K562 (cell line): ENCODE results near the gene C2orf81. TPM values are rescaled to one million over a fixed set of nuclear protein-coding genes. Genes with fewer than 3 reads are reported as not detected.

Experiments used
- DACH1 ChIP-seq: fragments of 450-650 bp; IDR thresholded peaks from 2 replicates; pipeline ENCODE4 v1.6.1; 2018; ENCODE audit not compliant: partially characterized antibody
- ETV6 ChIP-seq, 3 experiments: fragments of 150-350 bp in 1 of 3; sonication (generic) in 1 of 3; formaldehyde crosslinking in 1 of 3; IDR thresholded peaks; 2 replicates each; pipeline versions ENCODE4 v1.6.1 to v1.8.0; 2014 to 2022; ENCODE audit warnings: borderline replicate concordance in 2 of 3, low read depth in 2 of 3, antibody characterized with exemption in 1 of 3, low read length in 1 of 3, mild to moderate bottlenecking in 1 of 3, missing genetic modification reagents in 1 of 3
- PCBP2 ChIP-seq: fragments of 200-400 bp; formaldehyde crosslinking; IDR thresholded peaks from 2 replicates; pipeline ENCODE4 v1.6.1; 2018; ENCODE audit warnings: low read length, low read depth, mild to moderate bottlenecking, moderate library complexity; ENCODE audit not compliant: poor library complexity, severe bottlenecking
- SMARCA5 ChIP-seq: fragments of 450-650 bp; IDR thresholded peaks from 2 replicates; pipeline ENCODE4 v1.6.1; 2016
- SP2 ChIP-seq: IDR thresholded peaks from 2 replicates; pipeline ENCODE4 v1.6.1; 2011; ENCODE audit warnings: mild to moderate bottlenecking, low read depth, low read length, moderate library complexity; ENCODE audit not compliant: poor library complexity, severe bottlenecking; ENCODE audit errors: extremely low read depth
- polyA plus RNA-seq, 8 experiments: library from polyadenylated mRNA; depleted of rRNA in 4 of 8; stranded (reverse) in 5 of 8; unstranded in 3 of 8; fragments of >200 nt; fragmentation: Nextera tagmentation in 2 of 8; fragmentation: Illumina TruSeq in 1 of 8; extraction: Ambion mirVana in 2 of 8; extraction: Trizol in 1 of 8; gene quantifications; 2 replicates each; pipeline versions ENCODE4 v1.2.1 to v1.2.3, GENCODE V29; 2011 to 2014; ENCODE audit warnings: inconsistent platforms in 1 of 8, missing spikeins in 1 of 8
- total RNA-seq, 7 experiments: library from RNA; depleted of rRNA in 6 of 7; stranded (reverse); fragments of >200 nt in 6 of 7; fragmentation: Illumina TruSeq in 2 of 7; extraction: Trizol in 2 of 7; gene quantifications; 2 replicates each; pipeline versions ENCODE4 v1.2.1 to v1.2.3, GENCODE V29; 2011 to 2021; ENCODE audit warnings: low replicate concordance in 1 of 7
- TF ChIP-seq, protein P1 (sequence below): sonication (generic); formaldehyde crosslinking; IDR thresholded peaks from 2 replicates; pipeline ENCODE4 v1.8.1; 2023; ENCODE audit warnings: mild to moderate bottlenecking, missing genetic modification reagents
- TF ChIP-seq, protein P2 (sequence below): fragments of 250-450 bp; sonication (Bioruptor Pico); IDR thresholded peaks from 2 replicates; pipeline ENCODE4 v1.8.0; 2021; ENCODE audit warnings: moderate library complexity, mild to moderate bottlenecking, inconsistent platforms
- TF ChIP-seq, protein P3 (sequence below): fragments of 200-800 bp; sonication (Bioruptor generic); IDR thresholded peaks from 2 replicates; pipeline ENCODE4 v1.6.1; 2016; ENCODE audit warnings: missing genetic modification characterization, missing compliant biosample characterization
- TF ChIP-seq, protein P4 (sequence below): fragments of 250-450 bp; sonication (Bioruptor Pico); IDR thresholded peaks from 2 replicates; pipeline ENCODE4 v1.8.0; 2021; ENCODE audit warnings: moderate library complexity, mild to moderate bottlenecking, inconsistent platforms
- TF ChIP-seq, protein P5 (sequence below): fragments of 250-450 bp; sonication (Bioruptor Pico); IDR thresholded peaks from 2 replicates; pipeline ENCODE4 v1.5.0; 2021
- TF ChIP-seq, protein P6 (sequence below): fragments of 250-450 bp; sonication (Bioruptor Pico); IDR thresholded peaks from 2 replicates; pipeline ENCODE4 v1.8.0; 2021; ENCODE audit warnings: borderline replicate concordance, mild to moderate bottlenecking, moderate library complexity; ENCODE audit not compliant: poor library complexity, severe bottlenecking

Gene C2orf81
- total and polyA plus RNA-seq, 9 of the 15 experiments (the other 6 are each of a cell fraction or from before 2014, with no cell fraction given), result 0.06 TPM; not detected in 8

DNA sequence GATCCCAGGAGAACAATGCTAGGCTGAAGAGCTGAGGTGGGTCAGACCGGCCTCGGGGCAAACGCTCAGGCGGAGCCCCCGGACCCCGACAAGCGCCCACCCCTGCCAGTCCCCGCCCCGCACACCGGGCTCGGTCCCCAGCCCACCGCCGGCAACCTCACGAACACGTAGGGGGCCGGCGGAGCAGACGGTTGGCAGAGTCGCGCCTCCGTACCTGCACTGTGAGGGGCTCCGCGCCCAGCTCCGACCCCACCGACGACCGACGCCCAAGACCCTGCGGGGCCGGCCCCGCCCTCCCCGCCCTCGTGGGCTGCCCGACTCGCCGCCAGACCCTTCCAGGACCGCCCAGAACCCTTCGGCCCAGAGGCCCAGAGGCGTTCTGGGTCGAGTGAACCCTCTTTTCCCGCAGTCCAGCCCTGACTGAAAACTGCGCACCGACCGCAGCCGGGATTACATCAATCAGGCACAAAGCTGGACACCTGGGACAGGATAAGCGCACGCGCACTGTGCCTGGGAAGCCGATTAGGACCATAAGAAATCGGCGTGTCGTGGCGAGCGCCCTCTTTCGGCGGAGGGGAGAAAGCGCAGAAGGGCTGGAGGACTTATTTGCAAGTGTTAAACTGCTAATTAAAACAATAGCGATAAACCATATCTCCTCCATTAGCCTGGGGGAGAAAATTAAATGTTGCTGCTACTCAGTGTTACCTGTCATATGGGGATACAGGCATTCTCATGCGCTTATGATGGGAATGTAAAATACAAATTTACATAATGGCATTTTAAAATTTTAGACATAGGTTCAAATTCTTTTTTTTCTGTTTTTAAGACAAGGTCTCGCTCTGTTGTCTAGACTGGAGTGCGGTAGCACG lies 29.6 kb downstream of the C2orf81 start (continued):
- TF ChIP-seq, protein P1, sequence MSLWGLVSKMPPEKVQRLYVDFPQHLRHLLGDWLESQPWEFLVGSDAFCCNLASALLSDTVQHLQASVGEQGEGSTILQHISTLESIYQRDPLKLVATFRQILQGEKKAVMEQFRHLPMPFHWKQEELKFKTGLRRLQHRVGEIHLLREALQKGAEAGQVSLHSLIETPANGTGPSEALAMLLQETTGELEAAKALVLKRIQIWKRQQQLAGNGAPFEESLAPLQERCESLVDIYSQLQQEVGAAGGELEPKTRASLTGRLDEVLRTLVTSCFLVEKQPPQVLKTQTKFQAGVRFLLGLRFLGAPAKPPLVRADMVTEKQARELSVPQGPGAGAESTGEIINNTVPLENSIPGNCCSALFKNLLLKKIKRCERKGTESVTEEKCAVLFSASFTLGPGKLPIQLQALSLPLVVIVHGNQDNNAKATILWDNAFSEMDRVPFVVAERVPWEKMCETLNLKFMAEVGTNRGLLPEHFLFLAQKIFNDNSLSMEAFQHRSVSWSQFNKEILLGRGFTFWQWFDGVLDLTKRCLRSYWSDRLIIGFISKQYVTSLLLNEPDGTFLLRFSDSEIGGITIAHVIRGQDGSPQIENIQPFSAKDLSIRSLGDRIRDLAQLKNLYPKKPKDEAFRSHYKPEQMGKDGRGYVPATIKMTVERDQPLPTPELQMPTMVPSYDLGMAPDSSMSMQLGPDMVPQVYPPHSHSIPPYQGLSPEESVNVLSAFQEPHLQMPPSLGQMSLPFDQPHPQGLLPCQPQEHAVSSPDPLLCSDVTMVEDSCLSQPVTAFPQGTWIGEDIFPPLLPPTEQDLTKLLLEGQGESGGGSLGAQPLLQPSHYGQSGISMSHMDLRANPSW (CRISPR knock-in tag), result no peak
- TF ChIP-seq, protein P2, sequence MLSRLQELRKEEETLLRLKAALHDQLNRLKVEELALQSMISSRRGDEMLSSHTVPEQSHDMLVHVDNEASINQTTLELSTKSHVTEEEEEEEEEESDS, result no peak
- TF ChIP-seq, protein P3, sequence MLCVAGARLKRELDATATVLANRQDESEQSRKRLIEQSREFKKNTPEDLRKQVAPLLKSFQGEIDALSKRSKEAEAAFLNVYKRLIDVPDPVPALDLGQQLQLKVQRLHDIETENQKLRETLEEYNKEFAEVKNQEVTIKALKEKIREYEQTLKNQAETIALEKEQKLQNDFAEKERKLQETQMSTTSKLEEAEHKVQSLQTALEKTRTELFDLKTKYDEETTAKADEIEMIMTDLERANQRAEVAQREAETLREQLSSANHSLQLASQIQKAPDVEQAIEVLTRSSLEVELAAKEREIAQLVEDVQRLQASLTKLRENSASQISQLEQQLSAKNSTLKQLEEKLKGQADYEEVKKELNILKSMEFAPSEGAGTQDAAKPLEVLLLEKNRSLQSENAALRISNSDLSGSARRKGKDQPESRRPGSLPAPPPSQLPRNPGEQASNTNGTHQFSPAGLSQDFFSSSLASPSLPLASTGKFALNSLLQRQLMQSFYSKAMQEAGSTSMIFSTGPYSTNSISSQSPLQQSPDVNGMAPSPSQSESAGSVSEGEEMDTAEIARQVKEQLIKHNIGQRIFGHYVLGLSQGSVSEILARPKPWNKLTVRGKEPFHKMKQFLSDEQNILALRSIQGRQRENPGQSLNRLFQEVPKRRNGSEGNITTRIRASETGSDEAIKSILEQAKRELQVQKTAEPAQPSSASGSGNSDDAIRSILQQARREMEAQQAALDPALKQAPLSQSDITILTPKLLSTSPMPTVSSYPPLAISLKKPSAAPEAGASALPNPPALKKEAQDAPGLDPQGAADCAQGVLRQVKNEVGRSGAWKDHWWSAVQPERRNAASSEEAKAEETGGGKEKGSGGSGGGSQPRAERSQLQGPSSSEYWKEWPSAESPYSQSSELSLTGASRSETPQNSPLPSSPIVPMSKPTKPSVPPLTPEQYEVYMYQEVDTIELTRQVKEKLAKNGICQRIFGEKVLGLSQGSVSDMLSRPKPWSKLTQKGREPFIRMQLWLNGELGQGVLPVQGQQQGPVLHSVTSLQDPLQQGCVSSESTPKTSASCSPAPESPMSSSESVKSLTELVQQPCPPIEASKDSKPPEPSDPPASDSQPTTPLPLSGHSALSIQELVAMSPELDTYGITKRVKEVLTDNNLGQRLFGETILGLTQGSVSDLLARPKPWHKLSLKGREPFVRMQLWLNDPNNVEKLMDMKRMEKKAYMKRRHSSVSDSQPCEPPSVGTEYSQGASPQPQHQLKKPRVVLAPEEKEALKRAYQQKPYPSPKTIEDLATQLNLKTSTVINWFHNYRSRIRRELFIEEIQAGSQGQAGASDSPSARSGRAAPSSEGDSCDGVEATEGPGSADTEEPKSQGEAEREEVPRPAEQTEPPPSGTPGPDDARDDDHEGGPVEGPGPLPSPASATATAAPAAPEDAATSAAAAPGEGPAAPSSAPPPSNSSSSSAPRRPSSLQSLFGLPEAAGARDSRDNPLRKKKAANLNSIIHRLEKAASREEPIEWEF (CRISPR knock-in tag), result no peak
- TF ChIP-seq SP2 (no peak), PCBP2 (no peak), SMARCA5 (no peak), ETV6 (IDR thresholded peaks at IDR 0.05; ENCODE audit: borderline replicate concordance in 1 of 2, low read depth in 2 of 2, low read length in 1 of 2) (no peak), ETV6 (CRISPR knock-in tag; IDR thresholded peaks at IDR 0.05; ENCODE audit: borderline replicate concordance) (no peak), DACH1 (peak; percentile 92)
- TF ChIP-seq, protein P4, sequence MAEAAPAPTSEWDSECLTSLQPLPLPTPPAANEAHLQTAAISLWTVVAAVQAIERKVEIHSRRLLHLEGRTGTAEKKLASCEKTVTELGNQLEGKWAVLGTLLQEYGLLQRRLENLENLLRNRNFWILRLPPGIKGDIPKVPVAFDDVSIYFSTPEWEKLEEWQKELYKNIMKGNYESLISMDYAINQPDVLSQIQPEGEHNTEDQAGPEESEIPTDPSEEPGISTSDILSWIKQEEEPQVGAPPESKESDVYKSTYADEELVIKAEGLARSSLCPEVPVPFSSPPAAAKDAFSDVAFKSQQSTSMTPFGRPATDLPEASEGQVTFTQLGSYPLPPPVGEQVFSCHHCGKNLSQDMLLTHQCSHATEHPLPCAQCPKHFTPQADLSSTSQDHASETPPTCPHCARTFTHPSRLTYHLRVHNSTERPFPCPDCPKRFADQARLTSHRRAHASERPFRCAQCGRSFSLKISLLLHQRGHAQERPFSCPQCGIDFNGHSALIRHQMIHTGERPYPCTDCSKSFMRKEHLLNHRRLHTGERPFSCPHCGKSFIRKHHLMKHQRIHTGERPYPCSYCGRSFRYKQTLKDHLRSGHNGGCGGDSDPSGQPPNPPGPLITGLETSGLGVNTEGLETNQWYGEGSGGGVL (CRISPR knock-in tag), result no peak
- TF ChIP-seq, protein P5, sequence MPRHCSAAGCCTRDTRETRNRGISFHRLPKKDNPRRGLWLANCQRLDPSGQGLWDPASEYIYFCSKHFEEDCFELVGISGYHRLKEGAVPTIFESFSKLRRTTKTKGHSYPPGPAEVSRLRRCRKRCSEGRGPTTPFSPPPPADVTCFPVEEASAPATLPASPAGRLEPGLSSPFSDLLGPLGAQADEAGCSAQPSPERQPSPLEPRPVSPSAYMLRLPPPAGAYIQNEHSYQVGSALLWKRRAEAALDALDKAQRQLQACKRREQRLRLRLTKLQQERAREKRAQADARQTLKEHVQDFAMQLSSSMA (CRISPR knock-in tag), result no peak
- TF ChIP-seq, protein P6, sequence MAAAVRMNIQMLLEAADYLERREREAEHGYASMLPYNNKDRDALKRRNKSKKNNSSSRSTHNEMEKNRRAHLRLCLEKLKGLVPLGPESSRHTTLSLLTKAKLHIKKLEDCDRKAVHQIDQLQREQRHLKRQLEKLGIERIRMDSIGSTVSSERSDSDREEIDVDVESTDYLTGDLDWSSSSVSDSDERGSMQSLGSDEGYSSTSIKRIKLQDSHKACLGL (CRISPR knock-in tag), result no peak
